GM18520 (cell line): ENCODE results near the gene USP54.
"Not testable (repeated sequence)": the region's sequence is repeated elsewhere in the genome, so short reads cannot be mapped to it uniquely, and the experiment has no call there.

Experiments used
- ATAC-seq: cut with Tn5 transposase; IDR thresholded peaks from one replicate; pipeline ENCODE4 v1.9.1; 2021; ENCODE audit not compliant: unreplicated experiment

USP54 gene

DNA sequence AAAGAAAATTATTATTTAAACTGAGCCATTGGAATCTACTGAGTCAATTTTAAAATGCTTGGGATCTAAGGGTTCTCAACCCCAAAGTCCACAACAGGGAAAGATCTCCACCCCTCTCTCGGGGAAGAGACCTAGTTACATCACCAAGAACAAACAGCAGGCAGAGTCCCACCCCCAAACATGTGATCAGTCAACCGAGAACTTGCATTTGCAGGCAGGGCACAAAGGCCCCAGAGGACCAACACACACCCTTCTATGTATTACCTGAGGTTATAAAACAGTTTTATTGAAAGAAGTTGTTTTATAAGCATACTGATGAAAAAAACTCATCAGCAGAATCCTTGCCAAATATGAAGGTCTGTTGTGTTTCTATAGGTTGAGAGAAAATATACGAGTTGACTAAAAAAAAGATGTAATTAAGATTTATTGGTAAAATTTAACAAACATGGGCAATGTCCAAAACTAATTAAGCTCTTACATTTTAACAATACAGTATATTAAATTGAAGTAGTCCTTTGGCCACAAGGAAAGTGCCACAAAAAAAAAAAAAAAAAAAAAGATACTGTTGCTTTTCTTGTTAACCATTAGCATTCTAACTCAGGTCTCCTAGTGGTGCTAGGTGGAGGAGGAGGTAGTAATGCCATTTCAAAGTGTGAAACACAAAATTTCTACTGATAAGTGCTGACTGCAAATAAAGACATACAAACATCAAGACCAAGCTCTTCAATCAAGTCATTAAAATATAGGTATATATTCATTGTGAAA, 975 bp upstream of the USP54 start:
- ATAC-seq = no peak

DNA sequence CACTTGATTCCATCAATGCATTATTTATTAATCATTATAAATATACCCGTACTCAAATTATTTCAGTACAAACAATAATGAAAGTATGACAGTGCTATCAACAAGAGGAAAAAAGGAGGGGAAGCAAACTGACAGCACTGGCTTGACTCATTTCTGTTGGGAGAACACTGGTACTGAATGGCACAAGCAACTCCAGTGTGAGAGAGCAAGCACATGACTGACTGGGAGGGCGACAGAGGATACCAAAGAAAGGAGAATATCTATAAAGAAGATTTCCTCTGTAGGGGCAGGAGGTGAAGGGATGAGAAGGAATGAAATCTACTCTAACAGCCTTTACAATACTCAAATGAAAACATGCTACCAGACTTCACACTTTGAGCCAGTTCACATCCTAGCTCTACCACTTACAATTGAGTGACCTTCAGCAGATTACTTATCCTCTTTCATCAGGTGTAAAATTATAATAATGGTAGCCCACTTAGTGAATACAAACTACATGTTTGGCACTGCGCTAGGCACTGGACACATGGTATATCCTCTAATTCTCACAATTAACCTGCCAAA, 1.5 kb downstream of the USP54 start:
- no peak for ATAC-seq

DNA sequence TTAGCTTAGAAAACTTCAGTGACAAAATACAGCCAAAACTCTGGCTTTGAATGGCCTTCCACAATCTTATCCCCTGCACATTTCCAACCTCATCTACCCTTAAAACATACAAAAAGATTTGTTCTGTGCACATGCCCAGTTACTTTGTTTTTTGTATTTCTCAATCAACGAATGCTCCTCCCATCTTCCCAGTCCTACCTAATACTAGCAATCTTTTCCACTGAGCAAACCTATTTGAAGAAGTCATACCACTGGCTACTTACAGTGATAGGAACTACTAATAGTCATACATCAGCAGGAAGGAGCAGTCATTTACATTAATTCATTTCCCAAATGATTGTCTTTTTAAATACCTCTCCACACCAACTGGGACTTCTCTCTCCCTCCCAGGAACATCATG, 2.5 kb downstream of the USP54 start:
- no peak for ATAC-seq

DNA sequence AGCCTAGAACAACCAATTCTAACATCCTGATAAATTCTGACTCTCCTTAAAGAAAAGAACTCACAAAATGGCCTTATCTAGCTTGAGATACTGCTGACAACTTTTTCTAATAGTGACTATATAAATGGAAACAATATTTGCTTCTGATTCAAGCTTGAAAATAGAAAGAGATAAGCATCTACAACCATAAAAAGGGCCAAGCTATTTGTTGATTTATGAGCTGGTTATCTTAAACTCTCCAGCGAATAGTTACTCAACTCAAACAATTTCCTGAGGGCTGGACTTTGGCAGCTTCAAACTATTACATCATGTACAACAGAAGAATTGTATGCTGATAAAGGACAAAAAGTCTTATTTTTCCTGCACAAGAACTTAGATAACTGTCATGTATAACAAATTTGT, 4.6 kb downstream of the USP54 start:
- no peak for ATAC-seq

DNA sequence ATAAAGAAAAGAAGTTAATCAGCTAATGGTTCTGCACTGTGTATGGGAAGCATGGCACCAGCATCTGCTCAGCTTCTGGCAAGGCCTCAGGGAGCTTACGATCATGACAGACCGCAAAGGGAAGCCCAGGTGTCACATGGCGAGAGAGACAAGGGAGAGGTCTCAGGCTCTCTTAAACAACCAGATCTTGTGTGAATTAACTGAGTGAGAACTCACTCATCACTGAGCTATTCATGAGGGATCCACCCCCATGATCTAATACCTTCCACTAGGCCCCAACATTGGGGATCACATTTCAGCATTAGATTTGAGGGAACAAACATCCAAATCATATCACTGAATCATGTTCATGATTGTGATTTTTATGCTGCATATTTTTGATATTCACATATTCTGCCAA, 5.8 kb downstream of the USP54 start:
- ATAC-seq = no peak

DNA sequence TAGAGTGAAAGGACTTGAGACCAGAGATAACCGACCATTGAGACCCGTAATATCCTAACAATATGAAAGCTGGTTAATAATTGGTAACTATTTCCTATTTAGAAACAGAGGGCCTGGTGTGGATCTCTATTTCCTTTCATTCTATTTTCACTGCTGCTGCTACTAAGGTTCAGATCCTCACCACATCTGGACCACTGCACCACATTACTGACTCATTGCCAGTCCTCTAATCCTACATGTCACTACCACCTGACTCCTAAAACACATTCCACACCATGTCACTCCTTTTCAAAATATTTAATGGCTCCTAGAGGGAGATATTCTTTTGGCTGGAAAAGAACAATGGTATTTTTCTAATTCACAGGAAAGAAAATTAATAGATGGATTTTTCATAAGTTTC, 6.4 kb downstream of the USP54 start:
- ATAC-seq = no peak

DNA sequence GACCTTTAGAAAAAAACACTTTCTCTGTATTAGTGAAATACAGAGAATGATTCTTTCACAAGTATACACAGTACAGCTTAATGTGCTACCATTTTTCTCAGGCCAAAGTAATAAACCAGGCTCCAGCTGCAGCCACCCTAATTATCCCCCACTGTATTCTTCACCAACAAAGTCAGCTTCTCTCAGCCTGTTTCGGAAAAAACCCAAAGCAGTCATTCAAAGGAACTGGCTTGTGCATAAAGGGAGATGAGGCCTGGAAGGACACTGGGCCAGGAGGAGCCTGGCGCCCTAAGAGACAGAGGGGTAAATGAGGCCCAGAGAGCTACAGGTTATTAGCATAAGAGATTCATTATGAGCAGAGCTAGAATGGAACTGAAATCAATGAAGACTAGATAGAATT, 9.2 kb downstream of the USP54 start:
- no peak for ATAC-seq

DNA sequence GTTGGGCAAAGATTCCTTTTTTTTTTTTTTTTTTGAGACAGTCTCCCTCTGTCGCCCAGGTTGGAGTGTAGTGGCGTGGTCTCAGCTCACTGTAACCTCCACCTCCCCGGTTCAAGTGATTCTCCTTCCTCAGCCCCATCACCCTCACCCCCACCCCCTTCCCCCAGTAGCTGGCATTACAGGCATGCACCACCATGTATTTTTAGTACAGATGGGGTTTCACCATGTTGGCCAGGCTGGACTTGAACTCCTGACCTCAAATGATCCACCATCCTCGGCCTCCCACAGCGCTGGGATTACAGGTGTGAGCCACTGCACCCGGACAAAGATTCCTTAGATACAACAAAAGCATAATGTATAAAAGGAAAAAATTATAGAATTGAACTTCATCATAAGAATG, 12.2 kb downstream of the USP54 start:
- not testable (repeated sequence) for ATAC-seq

DNA sequence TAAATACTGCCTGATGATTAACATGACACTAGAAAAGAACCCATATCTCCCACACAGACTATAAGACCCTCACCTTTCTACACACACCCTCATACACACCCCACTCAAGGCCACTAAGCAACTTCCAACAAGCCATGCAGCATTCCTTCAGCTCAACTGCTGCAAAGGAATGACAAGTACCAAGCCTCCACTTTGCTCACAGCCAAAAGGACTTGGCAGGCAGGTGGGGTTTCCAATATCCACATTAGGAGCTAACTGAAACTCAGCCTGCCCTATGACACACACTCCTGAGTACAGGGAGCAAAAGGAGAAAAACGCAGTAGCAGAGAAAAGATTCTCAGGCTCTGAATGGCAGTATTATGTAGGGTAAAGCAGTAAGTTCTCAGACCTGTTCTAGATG, 13.4 kb downstream of the USP54 start:
- no peak for ATAC-seq

DNA sequence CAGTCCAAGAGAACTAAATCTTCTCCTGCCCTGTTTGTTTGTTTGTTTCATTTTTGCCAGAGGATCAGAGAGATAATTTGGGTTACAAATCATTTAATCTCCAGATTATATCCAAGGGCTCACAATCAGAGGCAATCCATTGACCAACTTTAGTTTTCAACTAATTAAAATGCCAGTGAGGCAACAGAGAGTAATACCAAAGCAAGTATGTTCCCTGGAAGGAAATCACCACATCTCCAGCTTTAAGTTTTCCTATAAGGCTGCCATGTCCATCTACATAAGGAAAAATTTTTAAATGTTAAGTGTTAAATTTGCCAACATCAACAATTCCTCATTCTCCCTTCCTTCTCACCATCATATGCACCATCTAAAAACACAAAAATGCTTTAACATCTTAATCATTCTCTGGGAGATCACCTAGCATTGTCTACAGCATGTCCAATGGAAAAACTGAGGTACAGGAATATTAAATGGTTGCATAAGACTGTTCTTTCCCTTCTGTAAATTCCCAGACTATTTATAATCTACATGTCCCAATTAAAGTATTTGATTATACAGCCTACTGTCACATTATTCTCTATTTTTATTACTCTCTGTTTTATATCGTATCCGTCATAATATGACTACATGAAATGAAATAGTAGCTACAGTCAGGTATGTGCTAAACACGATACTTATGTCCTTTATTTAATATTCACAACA, 14.1 kb downstream of the USP54 start:
- no peak for ATAC-seq

DNA sequence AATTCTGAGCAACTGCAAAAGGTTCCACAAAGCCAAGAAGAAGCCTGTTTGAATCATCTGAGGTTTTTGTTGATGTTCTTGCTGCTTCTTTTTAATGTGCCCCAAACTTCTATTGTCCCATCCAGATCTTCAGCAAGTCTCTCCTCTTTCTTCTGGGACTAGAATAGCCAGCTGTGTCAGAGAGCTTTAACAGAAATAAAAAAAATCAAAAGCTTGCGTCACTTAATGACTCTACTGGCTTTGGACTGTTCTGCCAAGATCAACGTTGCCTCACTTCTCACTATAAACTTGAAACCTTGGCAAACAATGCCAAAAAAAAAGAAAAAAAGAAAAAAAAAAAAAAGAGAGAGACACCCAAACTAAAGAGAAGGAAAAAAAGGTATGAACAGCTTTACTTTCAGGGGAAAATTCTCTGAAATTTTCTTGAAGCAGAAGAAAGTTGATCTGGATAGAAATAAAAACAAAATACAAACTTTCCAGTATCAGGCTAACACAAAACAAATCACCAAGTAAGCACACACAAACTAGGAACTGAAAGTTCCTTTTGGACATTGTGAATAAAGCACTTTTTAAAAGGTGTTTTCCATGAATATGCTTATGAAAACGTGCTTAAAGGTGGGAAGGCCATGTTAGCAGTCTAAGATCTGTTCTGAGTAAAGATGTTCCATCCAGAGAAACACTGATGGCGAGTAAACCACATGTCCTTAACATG, 14.8 kb downstream of the USP54 start:
- ATAC-seq = no peak

DNA sequence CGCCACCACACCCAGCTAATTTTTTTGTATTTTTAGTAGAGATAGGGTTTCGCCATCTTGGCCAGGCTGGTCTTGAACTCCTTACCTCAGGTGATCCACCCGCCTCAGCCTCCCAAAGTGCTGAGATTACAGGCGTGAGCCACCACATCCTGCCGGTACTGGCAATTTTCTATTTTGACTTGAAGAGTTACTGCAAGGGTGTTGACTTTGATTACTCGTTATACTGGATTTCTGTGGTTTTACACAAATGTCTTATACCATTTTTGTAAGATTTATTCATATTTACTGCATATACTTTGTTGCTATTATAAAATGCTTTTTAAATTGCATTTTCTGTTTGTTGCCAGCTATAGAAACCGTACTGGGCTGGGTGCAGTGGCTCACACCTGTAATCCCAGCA, 24.1 kb downstream of the USP54 start:
- not testable (repeated sequence) for ATAC-seq

DNA sequence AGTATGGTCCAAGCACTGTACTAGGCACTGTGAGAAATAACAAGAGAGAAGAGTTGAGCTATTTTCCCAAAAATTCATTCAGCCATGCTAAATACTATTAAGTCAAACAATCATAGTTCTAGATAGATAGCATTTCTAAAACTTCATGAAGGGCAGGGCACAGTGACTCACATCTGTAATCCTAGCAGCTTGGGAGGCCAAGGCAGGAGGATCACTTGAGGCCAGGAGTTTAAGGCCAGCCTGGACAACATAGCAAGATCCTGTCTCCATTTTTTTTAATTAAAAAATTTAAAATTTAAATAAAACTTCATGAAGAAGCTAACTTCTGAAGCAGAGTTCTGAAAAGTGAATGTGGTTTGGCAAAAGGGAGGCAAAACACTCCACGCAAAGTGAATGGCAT, 29.9 kb downstream of the USP54 start:
- no peak for ATAC-seq

DNA sequence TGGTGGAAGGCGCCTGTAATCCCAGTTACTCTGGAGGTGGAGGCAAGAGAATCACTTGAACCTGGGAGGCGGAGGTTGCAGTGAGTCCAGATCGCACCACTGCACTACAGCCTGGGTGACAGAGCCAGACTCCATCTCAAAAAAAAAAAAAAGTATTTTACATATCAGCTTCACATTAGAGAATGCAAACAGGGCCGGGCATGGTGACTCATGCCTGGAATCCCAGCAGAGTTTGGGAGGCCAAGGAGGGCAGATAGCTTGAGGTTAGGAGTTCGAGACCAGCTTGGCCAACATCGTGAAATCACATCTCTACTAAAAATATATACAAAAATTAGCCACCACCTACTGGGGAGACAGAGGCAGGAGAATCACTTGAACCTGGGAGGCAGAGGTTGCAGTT, 31.6 kb downstream of the USP54 start:
- ATAC-seq = no peak

DNA sequence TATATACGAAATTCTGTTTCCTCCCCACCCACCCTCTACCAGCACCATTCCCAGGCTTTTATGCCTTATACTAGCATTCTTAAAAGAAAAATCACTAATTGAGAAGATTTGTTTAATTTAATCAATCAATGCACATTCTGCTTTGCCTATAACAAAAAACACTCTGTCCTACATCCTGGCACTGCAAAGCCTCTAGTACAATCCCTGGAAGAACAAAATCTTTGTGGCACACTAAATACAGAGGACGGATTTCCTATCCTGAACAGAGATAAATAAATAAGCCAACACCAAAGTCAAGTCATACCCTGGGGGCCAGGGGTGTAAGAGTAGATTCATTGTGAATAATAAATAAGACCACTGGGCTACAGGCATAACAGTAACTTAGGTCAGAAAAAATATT, 34.3 kb downstream of the USP54 start:
- ATAC-seq = no peak

DNA sequence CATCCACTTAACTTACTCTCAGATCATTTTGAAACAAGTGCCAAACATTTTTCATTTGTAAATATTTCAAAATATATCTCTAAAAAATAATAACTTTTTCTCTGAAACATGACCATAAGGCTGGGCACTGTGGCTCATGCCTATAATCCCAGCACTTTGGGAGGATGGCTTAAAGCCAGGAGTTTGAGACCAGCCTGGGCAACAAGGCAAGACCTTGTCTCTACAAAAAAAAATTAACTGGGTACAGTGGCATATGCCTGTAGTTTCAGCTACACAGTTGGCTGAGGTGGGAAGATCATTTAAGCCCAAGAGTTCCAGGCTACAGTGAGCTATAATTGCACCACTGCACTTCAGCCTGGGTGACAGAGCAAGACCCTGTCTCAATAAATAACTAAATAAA, 36.4 kb downstream of the USP54 start:
- no peak for ATAC-seq

DNA sequence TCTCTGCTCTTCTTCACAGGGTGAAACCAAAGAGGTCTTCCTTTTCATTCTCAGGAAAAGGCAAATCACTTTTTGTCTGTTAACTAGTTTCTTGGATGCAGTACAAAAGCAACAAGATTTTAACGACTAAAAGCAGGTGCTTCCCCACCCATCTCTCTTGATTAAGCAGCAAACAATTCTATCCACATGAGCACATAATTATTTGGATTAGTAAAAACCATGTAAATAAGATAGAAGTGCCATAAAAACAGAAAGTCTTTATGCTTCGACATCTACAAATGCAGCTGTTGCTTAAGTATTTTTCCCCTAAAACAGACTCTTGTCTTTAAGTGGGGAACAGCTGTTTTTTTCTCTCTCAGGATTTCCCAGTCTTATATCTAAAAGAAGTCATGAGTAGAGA, 37.4 kb downstream of the USP54 start:
- no peak for ATAC-seq

DNA sequence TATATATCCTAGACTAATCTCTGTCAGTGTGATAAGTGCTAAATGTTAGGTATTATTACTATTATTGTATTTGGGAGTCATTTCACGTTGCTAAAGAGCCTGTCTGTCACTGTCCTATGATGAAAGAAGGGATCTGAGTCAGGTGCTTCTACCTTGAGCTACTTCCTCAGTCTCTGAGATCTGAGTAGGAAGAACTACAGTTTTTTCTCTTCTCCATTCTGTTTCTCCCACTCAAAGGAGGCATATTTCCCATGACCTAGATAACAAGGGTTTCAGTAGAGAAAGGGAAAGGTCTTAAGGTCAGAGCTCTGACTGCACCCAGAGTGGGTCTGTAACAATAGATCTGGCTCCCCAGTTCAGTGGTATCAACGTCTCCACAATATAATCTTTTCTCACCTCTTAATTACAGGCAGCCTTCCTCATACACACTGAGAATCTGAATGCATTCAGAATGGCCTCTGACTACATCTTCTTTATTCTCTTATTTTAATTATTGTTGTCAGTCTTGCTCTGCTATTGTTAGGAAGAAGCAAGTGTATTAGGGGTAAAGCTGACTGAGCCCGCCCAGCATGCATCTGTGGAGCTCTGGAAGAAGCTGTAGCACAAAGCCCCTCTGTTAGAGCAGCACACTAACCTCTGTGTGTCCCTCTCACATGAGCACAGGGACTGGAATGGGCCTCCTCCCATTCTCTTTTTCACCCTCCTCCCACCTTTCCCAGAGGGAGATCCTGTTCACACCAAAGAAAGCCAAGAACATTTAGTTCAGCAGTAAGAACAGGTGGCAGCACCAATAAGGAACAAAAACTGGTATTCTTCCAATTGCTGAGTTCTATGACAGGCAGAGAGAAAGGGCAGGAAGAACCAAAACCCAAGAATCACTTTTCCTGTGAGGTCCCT, 38.1 kb downstream of the USP54 start:
- ATAC-seq = no peak

DNA sequence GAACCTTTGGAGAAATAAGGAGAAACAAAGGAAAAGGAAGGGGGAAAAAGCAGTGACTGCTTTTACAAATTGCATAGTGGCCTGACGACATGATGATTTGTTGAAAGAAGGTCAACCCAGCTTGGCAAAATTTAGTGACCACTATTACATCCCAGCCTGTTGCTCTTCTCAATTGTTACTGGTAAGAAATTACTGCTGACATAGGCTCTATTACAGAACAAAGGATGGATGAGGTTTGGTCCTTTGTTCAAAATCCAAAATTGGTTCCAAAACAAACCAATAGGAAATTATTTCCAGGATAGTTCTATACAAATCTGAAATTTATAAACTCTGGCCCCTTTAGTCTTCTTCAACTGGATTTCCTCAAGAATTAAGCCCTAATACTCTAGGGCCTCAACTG, 39.6 kb downstream of the USP54 start:
- ATAC-seq = no peak

DNA sequence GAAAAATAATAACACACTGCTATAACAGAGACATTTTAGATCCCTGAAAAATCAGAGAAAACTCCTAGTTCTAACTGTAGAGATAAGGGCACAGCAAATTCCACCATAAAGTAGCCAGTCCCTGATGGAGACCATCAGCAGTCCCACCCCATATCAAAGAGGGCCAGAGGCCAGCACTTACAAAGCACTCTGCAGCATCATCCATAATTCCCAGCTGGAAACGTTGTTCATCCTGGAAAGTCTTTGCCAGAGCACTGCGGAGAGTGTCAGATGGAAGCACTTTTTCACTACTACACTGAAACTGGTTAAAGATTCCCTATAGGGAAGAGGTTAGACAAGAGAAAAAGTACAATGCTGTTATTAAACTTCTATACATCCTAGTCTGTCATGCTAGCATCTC, 45.8 kb downstream of the USP54 start:
- ATAC-seq = no peak

DNA sequence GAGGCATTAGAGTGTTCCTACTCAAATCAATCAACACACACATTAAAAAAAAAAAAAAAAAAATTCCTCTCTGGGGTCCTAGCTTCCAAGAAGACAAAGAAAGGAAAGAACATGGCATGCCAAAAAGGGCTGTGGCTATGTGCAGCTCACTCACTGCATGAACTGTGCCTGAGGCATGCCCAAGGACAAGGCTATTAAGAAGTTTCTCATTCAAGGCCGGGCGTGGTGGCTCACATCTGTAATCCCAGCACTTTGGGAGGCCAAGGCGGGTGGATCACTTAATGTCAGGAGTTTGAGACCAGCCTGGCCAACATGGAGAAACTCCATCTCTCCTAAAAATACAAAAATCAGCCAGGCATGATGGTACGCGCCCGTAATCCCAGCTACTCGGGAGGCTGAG, 53.4 kb downstream of the USP54 start:
- ATAC-seq = no peak
